HCT116 (cell line): ENCODE measurements around the gene AKAP12. TPM values are rescaled to one million over a fixed set of nuclear protein-coding genes. Genes with fewer than 3 reads are reported as not detected.

Experiments
- ATAC-seq: fragments of 200-7000 bp; cut with Tn5 transposase; 2 replicates; pipeline ENCODE4 v1.9.1; 2020; ENCODE audit warnings: mild to moderate bottlenecking, moderate library complexity
- BruUV-seq: library from RNA; stranded (reverse); fragments of 400-500 nt; replicated peaks from 2 replicates; lab custom pipeline; 2021; lab: Mats Ljungman, UMichigan
- CTCF ChIA-PET: fragments of 300-600 bp; sonication (Branson Sonifier 250); formaldehyde crosslinking; loops from one replicate; lab custom pipeline; 2021; ENCODE audit warnings: antibody characterized with exemption; lab: Charles Lee
- POLR2A ChIA-PET: fragments of 300-600, 350-600 bp; sonication (Branson Sonifier 250); formaldehyde crosslinking; loops from one replicate; lab custom pipeline; 2021; ENCODE audit warnings: antibody characterized with exemption; lab: Charles Lee
- RAD21 ChIA-PET, 2 experiments: fragments of 300-600 bp; sonication (Branson Sonifier 250); formaldehyde crosslinking; loops; one replicate each; lab custom pipeline; 2023; ENCODE audit warnings: low total read pairs in 2 of 2; ENCODE audit not compliant: uncharacterized antibody in 2 of 2, unreplicated experiment in 2 of 2, low non-redundant PET in 1 of 2; lab: Charles Lee
- DNase-seq: peaks from one replicate; pipeline ENCODE4 v3.0.0-alpha.2; 2010; ENCODE audit warnings: low read depth, low spot score
- H2AFZ ChIP-seq: fragments of 200-600 bp; shearing (Covaris generic), sonication (generic); 2 replicates; pipeline ENCODE4 v1.6.1; 2017; ENCODE audit warnings: low read depth, mixed run types, mixed read lengths, antibody characterized with exemption, low read length; ENCODE audit not compliant: poor library complexity, severe bottlenecking
- H3K27ac ChIP-seq: 2 replicates; pipeline ENCODE4 v1.5.1; 2012; ENCODE audit warnings: low read depth, low read length
- H3K27me3 ChIP-seq: fragments of 200-600 bp; sonication (generic); 2 replicates; pipeline ENCODE4 v1.6.1; 2016; ENCODE audit warnings: mixed run types, low read length, mixed read lengths; ENCODE audit not compliant: insufficient read depth
- H3K36me3 ChIP-seq, 2 experiments: fragments of 200-500 bp in 1 of 2; fragments of 200-600 bp in 1 of 2; sonication (Bioruptor generic) in 1 of 2; sonication (generic) in 1 of 2; 2 replicates each; pipeline versions ENCODE4 v1.5.1 to v1.6.1; 2014 to 2016; ENCODE audit warnings: low read length in 2 of 2, inconsistent platforms in 1 of 2, mixed read lengths in 1 of 2, mixed run types in 1 of 2; ENCODE audit not compliant: insufficient read depth in 2 of 2, control insufficient read depth in 1 of 2
- H3K4me1 ChIP-seq, 2 experiments: fragments of 200-600 bp in 1 of 2; sonication (generic) in 1 of 2; 2 replicates each; pipeline versions ENCODE4 v1.5.1 to v1.6.1; 2012 to 2017; ENCODE audit warnings: low read length in 2 of 2, inconsistent platforms in 1 of 2, mild to moderate bottlenecking in 1 of 2, mixed read lengths in 1 of 2, mixed run types in 1 of 2, moderate library complexity in 1 of 2; ENCODE audit not compliant: insufficient read depth in 2 of 2, control insufficient read depth in 1 of 2
- H3K4me2 ChIP-seq: fragments of 200-600 bp; sonication (generic); 2 replicates; pipeline ENCODE4 v1.6.1; 2017; ENCODE audit warnings: mixed run types, low read length, mixed read lengths
- H3K4me3 ChIP-seq, 2 experiments: fragments of 200-600 bp in 1 of 2; sonication (generic) in 1 of 2; replicated peaks in 1 of 2; 2 replicates each; pipeline ENCODE4 v1.5.1; 2011 to 2016; ENCODE audit warnings: low read length in 2 of 2, control low read depth in 1 of 2, low read depth in 1 of 2, mild to moderate bottlenecking in 1 of 2, mixed read lengths in 1 of 2, mixed run types in 1 of 2
- H3K79me2 ChIP-seq: fragments of 200-600 bp; sonication (generic); 2 replicates; pipeline ENCODE4 v1.6.1; 2017; ENCODE audit warnings: mild to moderate bottlenecking, mixed run types, low read length, moderate library complexity, mixed read lengths; ENCODE audit not compliant: insufficient read depth
- H3K9ac ChIP-seq: fragments of 200-600 bp; sonication (generic); 2 replicates; pipeline ENCODE4 v1.6.1; 2016; ENCODE audit warnings: low read length, mixed read lengths
- H3K9me2 ChIP-seq: fragments of 200-600 bp; sonication (generic), shearing (Covaris generic); 2 replicates; pipeline ENCODE4 v1.6.1; 2017; ENCODE audit warnings: mixed run types, mild to moderate bottlenecking, moderate library complexity; ENCODE audit not compliant: insufficient read depth
- H3K9me3 ChIP-seq, 2 experiments: fragments of 200-500 bp in 1 of 2; fragments of 200-600 bp in 1 of 2; sonication (Bioruptor generic) in 1 of 2; sonication (generic) in 1 of 2; 2 replicates each; pipeline ENCODE4 v1.6.1; 2014 to 2017; ENCODE audit warnings: low read length in 2 of 2, mixed read lengths in 2 of 2, inconsistent platforms in 1 of 2, low read depth in 1 of 2, mild to moderate bottlenecking in 1 of 2, mixed run types in 1 of 2, moderate library complexity in 1 of 2; ENCODE audit not compliant: control insufficient read depth in 1 of 2, insufficient read depth in 1 of 2
- H4K20me1 ChIP-seq: fragments of 200-600 bp; sonication (generic), shearing (Covaris generic); 2 replicates; pipeline ENCODE4 v1.6.1; 2017; ENCODE audit warnings: mixed run types, mild to moderate bottlenecking, moderate library complexity; ENCODE audit not compliant: insufficient read depth
- CEBPB ChIP-seq: IDR thresholded peaks from 2 replicates; pipeline ENCODE4 v1.6.1; 2012; ENCODE audit warnings: low read depth
- ELF1 ChIP-seq: IDR thresholded peaks from 2 replicates; pipeline ENCODE4 v1.6.1; 2012; ENCODE audit warnings: low read depth, borderline replicate concordance
- JUND ChIP-seq: IDR thresholded peaks from 2 replicates; pipeline ENCODE4 v1.6.1; 2012
- POLR2A ChIP-seq: IDR thresholded peaks from 2 replicates; pipeline ENCODE4 v1.7.0; 2011; ENCODE audit warnings: borderline replicate concordance; ENCODE audit not compliant: insufficient read depth, insufficient read length; ENCODE audit errors: extremely low read depth
- POLR2AphosphoS5 ChIP-seq: IDR thresholded peaks from 2 replicates; pipeline ENCODE4 v1.6.1; 2011; ENCODE audit warnings: mild to moderate bottlenecking, low read depth, low read length, moderate library complexity
- SP1 ChIP-seq: IDR thresholded peaks from 2 replicates; pipeline ENCODE4 v1.6.1; 2012; ENCODE audit warnings: low read depth
- TCF7L2 ChIP-seq: IDR thresholded peaks from 2 replicates; pipeline ENCODE4 v1.7.0; 2011; ENCODE audit warnings: borderline replicate concordance, inconsistent platforms; ENCODE audit not compliant: insufficient read depth, insufficient read length; ENCODE audit errors: extremely low read depth
- intact Hi-C: fragments of 100-400 bp; cut with micrococcal nuclease; formaldehyde crosslinking; loops from 2 replicates; pipeline ENCODE4 v1.10.0; 2022
- total RNA-seq: library from RNA; stranded (reverse); gene quantifications from one replicate; pipeline ENCODE4 v1.2.1, GENCODE V29; 2021; ENCODE audit not compliant: unreplicated experiment
- TF ChIP-seq, protein P1 (sequence below): IDR thresholded peaks from 2 replicates; pipeline ENCODE4 v1.6.1; 2011; ENCODE audit warnings: mild to moderate bottlenecking, low read length, moderate library complexity; ENCODE audit not compliant: insufficient replicate concordance; ENCODE audit errors: extremely low read depth
- TF ChIP-seq, protein P2 (sequence below): IDR thresholded peaks from 2 replicates; pipeline ENCODE4 v1.6.1; 2012

AKAP12 gene
- total RNA-seq, 1 experiment from 2014 or later = 1,220 TPM

DNA sequence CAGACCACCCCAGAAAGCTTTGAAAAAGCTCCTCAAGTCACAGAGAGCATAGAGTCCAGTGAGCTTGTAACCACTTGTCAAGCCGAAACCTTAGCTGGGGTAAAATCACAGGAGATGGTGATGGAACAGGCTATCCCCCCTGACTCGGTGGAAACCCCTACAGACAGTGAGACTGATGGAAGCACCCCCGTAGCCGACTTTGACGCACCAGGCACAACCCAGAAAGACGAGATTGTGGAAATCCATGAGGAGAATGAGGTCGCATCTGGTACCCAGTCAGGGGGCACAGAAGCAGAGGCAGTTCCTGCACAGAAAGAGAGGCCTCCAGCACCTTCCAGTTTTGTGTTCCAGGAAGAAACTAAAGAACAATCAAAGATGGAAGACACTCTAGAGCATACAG, 112.0 kb downstream of the AKAP12 start:
- ATAC-seq = 0 out of 2 replicates have a peak, but pooled peaks have one; percentile 2
- no peak overlapping the region for H3K4me2 ChIP-seq
- ChIA-PET POLR2A (no interaction called here), RAD21 (no interaction called here), CTCF (no interaction called here)
- intact Hi-C loops = no loop called here
- H3K9me2 ChIP-seq = no peaks in the 10 kb centered on the region
- H3K4me1 ChIP-seq = peaks cover 0 to 17% of the 10 kb centered on the region in 2 experiments; a peak in 1 of 4 replicates
- peaks cover 65% of the 10 kb centered on the region; the same call in 1 of the 2 replicates for H4K20me1 ChIP-seq
- H2AFZ ChIP-seq = no peak overlapping the region
- no peaks in the 10 kb centered on the region for H3K9me3 ChIP-seq
- no TSS peak for BruUV-seq
- H3K36me3 ChIP-seq = peaks cover 36 to 81% of the 10 kb centered on the region in 2 experiments
- H3K79me2 ChIP-seq = peaks cover 82% of the 10 kb centered on the region
- TF ChIP-seq TCF7L2 = no peak
- TF ChIP-seq JUND = peak; percentile 2; the same call in 1 of the 2 replicates
- no peak for DNase-seq
- H3K27me3 ChIP-seq = no peaks in the 10 kb centered on the region
- H3K9ac ChIP-seq = no peak overlapping the region
- no peak overlapping the region for H3K27ac ChIP-seq
- H3K4me3 ChIP-seq = no peak overlapping the region

DNA sequence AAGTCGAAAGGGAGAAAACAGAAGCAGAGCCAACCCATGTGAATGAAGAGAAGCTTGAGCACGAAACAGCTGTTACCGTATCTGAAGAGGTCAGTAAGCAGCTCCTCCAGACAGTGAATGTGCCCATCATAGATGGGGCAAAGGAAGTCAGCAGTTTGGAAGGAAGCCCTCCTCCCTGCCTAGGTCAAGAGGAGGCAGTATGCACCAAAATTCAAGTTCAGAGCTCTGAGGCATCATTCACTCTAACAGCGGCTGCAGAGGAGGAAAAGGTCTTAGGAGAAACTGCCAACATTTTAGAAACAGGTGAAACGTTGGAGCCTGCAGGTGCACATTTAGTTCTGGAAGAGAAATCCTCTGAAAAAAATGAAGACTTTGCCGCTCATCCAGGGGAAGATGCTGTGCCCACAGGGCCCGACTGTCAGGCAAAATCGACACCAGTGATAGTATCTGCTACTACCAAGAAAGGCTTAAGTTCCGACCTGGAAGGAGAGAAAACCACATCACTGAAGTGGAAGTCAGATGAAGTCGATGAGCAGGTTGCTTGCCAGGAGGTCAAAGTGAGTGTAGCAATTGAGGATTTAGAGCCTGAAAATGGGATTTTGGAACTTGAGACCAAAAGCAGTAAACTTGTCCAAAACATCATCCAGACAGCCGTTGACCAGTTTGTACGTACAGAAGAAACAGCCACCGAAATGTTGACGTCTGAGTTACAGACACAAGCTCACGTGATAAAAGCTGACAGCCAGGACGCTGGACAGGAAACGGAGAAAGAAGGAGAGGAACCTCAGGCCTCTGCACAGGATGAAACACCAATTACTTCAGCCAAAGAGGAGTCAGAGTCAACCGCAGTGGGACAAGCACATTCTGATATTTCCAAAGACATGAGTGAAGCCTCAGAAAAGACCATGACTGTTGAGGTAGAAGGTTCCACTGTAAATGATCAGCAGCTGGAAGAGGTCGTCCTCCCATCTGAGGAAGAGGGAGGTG, 112.9 kb downstream of the AKAP12 start:
- H3K9ac ChIP-seq = no peak overlapping the region
- H3K4me3 ChIP-seq = no peak overlapping the region
- H3K36me3 ChIP-seq = peaks cover 38 to 77% of the 10 kb centered on the region in 2 experiments
- no peaks in the 10 kb centered on the region for H3K27me3 ChIP-seq
- no peak overlapping the region for H3K27ac ChIP-seq
- intact Hi-C loops = no loop called here
- POLR2A ChIA-PET = no interaction called here
- ATAC-seq = no peak
- H3K4me1 ChIP-seq = peaks cover 0 to 17% of the 10 kb centered on the region in 2 experiments; a peak in 1 of 4 replicates
- no peak overlapping the region for H2AFZ ChIP-seq
- no peak for DNase-seq
- H3K4me2 ChIP-seq = no peak overlapping the region
- TF ChIP-seq, protein P1, sequence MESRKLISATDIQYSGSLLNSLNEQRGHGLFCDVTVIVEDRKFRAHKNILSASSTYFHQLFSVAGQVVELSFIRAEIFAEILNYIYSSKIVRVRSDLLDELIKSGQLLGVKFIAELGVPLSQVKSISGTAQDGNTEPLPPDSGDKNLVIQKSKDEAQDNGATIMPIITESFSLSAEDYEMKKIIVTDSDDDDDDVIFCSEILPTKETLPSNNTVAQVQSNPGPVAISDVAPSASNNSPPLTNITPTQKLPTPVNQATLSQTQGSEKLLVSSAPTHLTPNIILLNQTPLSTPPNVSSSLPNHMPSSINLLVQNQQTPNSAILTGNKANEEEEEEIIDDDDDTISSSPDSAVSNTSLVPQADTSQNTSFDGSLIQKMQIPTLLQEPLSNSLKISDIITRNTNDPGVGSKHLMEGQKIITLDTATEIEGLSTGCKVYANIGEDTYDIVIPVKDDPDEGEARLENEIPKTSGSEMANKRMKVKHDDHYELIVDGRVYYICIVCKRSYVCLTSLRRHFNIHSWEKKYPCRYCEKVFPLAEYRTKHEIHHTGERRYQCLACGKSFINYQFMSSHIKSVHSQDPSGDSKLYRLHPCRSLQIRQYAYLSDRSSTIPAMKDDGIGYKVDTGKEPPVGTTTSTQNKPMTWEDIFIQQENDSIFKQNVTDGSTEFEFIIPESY = no peak
- TF ChIP-seq ELF1 = no peak
- TF ChIP-seq POLR2AphosphoS5 = no peak; the same call in 1 of the 2 replicates
- no peak for TF ChIP-seq CEBPB
- TF ChIP-seq, protein P2, sequence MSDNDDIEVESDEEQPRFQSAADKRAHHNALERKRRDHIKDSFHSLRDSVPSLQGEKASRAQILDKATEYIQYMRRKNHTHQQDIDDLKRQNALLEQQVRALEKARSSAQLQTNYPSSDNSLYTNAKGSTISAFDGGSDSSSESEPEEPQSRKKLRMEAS = no peak
- no peak for TF ChIP-seq TCF7L2
- TF ChIP-seq POLR2A = no peak
- 0 out of 2 replicates have a peak, but pooled peaks have one; percentile 11 for TF ChIP-seq SP1
- TF ChIP-seq JUND = 0 out of 2 replicates have a peak, but pooled peaks have one; percentile 5
- no peaks in the 10 kb centered on the region for H3K9me2 ChIP-seq
- CTCF ChIA-PET = no interaction called here
- no TSS peak for BruUV-seq
- H3K9me3 ChIP-seq = no peaks in the 10 kb centered on the region
- H4K20me1 ChIP-seq = peaks cover 57% of the 10 kb centered on the region; the same call in 1 of the 2 replicates
- H3K79me2 ChIP-seq = peaks cover 72% of the 10 kb centered on the region
- RAD21 ChIA-PET = no interaction called here
